Thoracic aorta (tissue), 2 donors: Measurements from ENCODE around the gene TEAD1. TPM values are rescaled to one million over a fixed set of nuclear protein-coding genes. Genes with fewer than 3 reads are reported as not detected.

ENCODE experiments used
- ATAC-seq: fragments of 150-250 bp; one replicate; pipeline ENCODE4 v1.8.0; 2017; ENCODE audit warnings: low read depth; ENCODE audit not compliant: insufficient number of reproducible peaks, low FRiP score
- DNase-seq: peaks from one replicate; pipeline ENCODE4 v3.0.0-alpha.2; 2020; ENCODE audit warnings: low spot score
- H3K27ac ChIP-seq, 2 donors: fragments of 200-600 bp; sonication (generic); 1 replicate in 1 of 2; 2 replicates in 1 of 2; pipeline ENCODE4 v1.5.1; 2016; ENCODE audit warnings: mild to moderate bottlenecking in 2 of 2, moderate library complexity in 2 of 2
- H3K27me3 ChIP-seq: fragments of 200-600 bp; sonication (generic); replicated peaks from 2 replicates; pipeline ENCODE4 v1.6.0; 2016; ENCODE audit warnings: mild to moderate bottlenecking; ENCODE audit not compliant: insufficient read depth
- H3K36me3 ChIP-seq: fragments of 200-600 bp; sonication (generic); one replicate; pipeline ENCODE4 v1.5.1; 2016
- H3K4me1 ChIP-seq, 2 donors: fragments of 200-600 bp; sonication (generic); 1 replicate in 1 of 2; 2 replicates in 1 of 2; pipeline versions ENCODE4 v1.5.1 to v1.6.0; 2016; ENCODE audit warnings: low read depth in 2 of 2, mild to moderate bottlenecking in 1 of 2; ENCODE audit not compliant: control insufficient read depth in 1 of 2
- H3K4me3 ChIP-seq: fragments of 200-600 bp; sonication (generic); 2 replicates; pipeline ENCODE4 v1.5.1; 2016; ENCODE audit warnings: mild to moderate bottlenecking
- H3K9me3 ChIP-seq: fragments of 200-600 bp; sonication (generic); 2 replicates; pipeline ENCODE4 v1.5.1; 2016
- total RNA-seq, 2 donors: library from RNA; depleted of rRNA; stranded (reverse); fragments of >200 nt; gene quantifications; one replicate each; pipeline versions ENCODE4 v1.1.0 to v1.2.3, GENCODE V29; 2016
- TF ChIP-seq, protein P1 (sequence below): fragments of 200-600 bp; sonication (generic); IDR thresholded peaks from one replicate; pipeline ENCODE4 v1.5.1; 2019; ENCODE audit warnings: antibody characterized with exemption

TEAD1 gene
- total RNA-seq, 2 donors from 2014 or later = 57.3 to 164 TPM

- Histone ChIP-seq H3K4me3 (no peak overlapping the region), H3K27ac (no peak overlapping the region), H3K9me3 (no peaks in the 10 kb centered on the region), H3K4me1 (peaks cover 6 to 7% of the 10 kb centered on the region in 2 donors), H3K36me3 (no peaks in the 10 kb centered on the region), H3K27me3 (no peaks in the 10 kb centered on the region)
- TF ChIP-seq, protein P1, sequence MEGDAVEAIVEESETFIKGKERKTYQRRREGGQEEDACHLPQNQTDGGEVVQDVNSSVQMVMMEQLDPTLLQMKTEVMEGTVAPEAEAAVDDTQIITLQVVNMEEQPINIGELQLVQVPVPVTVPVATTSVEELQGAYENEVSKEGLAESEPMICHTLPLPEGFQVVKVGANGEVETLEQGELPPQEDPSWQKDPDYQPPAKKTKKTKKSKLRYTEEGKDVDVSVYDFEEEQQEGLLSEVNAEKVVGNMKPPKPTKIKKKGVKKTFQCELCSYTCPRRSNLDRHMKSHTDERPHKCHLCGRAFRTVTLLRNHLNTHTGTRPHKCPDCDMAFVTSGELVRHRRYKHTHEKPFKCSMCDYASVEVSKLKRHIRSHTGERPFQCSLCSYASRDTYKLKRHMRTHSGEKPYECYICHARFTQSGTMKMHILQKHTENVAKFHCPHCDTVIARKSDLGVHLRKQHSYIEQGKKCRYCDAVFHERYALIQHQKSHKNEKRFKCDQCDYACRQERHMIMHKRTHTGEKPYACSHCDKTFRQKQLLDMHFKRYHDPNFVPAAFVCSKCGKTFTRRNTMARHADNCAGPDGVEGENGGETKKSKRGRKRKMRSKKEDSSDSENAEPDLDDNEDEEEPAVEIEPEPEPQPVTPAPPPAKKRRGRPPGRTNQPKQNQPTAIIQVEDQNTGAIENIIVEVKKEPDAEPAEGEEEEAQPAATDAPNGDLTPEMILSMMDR = no peak
- ATAC-seq (no peak), DNase-seq (no peak)
Observed at GRCh38 chr11:12743834-12744449, 69.7 kb downstream of the TEAD1 start.

- Histone ChIP-seq H3K36me3 (no peaks in the 10 kb centered on the region), H3K9me3 (no peaks in the 10 kb centered on the region), H3K27me3 (no peaks in the 10 kb centered on the region), H3K4me3 (no peak overlapping the region), H3K27ac (no peak overlapping the region), H3K4me1 (peaks cover 6 to 7% of the 10 kb centered on the region in 2 donors)
- DNase-seq = no peak
- ATAC-seq = no peak
- TF ChIP-seq, protein P1 = no peak
Observed at GRCh38 chr11:12744826-12745502, 70.7 kb downstream of the TEAD1 start.

DNA sequence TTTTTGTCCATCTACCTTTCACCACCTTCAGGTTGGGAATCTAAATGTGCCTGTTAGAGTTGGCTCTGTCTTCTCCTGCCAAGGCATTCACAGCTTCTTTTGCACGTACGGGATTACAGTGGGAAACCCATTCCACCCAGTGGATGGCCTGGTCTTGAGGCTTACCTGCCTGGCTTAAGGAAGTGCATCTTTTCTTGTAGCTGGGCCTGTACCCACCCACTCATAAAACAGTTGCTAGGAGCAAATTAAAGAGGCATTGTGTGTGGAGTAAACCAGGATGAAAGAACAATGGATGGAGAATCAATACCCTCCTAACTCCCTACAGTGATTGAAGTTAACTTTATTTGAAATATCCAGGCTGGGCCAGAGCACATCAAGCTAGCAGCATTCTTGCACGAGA is 71.6 kb downstream of the TEAD1 start:
- TF ChIP-seq, protein P1 = no peak
- no peaks in the 10 kb centered on the region for H3K27me3 ChIP-seq
- H3K36me3 ChIP-seq = no peaks in the 10 kb centered on the region
- H3K27ac ChIP-seq = no peak overlapping the region
- no peak for ATAC-seq
- H3K9me3 ChIP-seq = no peaks in the 10 kb centered on the region
- no peak for DNase-seq
- H3K4me3 ChIP-seq = no peak overlapping the region
- H3K4me1 ChIP-seq = peaks cover 6 to 7% of the 10 kb centered on the region in 2 donors

- DNase-seq (no peak), ATAC-seq (no peak)
- no peaks in the 10 kb centered on the region for H3K27me3 ChIP-seq
- no peaks in the 10 kb centered on the region for H3K36me3 ChIP-seq
- H3K4me1 ChIP-seq = peaks cover 6 to 7% of the 10 kb centered on the region in 2 donors
- no peak overlapping the region for H3K4me3 ChIP-seq
- TF ChIP-seq, protein P1 = no peak
- no peak overlapping the region for H3K27ac ChIP-seq
- H3K9me3 ChIP-seq = no peaks in the 10 kb centered on the region
Observed at GRCh38 chr11:12746593-12747097, 72.4 kb downstream of the TEAD1 start.

DNA sequence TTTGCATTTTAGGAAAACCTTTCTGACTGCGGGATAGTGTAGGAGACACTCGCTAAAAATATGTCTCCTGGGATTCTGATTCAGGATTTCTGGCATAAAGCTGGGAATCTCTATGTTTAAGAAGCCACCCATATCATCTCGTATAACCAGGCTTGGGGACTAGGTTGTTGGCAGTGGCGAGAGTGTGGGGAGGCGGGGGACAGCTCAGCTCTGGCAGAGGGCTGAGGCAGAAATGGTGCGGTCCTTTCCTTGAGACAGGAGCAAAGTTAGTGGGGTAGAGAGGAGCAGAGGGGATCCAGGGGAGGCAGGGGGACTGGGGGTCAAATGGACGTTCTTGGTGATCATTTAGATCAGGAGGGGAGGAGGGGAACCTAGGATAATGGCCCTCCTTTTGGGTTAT is 74.3 kb downstream of the TEAD1 start:
- H3K4me3 ChIP-seq = no peak overlapping the region
- TF ChIP-seq, protein P1 = no peak
- ATAC-seq (no peak), DNase-seq (no peak)
- no peaks in the 10 kb centered on the region for H3K27me3 ChIP-seq
- no peaks in the 10 kb centered on the region for H3K36me3 ChIP-seq
- no peak overlapping the region for H3K27ac ChIP-seq
- no peaks in the 10 kb centered on the region for H3K9me3 ChIP-seq
- peaks cover 6 to 7% of the 10 kb centered on the region in 2 donors for H3K4me1 ChIP-seq
